ENCODE results near the gene KCNJ9.

Gene KCNJ9

DNA sequence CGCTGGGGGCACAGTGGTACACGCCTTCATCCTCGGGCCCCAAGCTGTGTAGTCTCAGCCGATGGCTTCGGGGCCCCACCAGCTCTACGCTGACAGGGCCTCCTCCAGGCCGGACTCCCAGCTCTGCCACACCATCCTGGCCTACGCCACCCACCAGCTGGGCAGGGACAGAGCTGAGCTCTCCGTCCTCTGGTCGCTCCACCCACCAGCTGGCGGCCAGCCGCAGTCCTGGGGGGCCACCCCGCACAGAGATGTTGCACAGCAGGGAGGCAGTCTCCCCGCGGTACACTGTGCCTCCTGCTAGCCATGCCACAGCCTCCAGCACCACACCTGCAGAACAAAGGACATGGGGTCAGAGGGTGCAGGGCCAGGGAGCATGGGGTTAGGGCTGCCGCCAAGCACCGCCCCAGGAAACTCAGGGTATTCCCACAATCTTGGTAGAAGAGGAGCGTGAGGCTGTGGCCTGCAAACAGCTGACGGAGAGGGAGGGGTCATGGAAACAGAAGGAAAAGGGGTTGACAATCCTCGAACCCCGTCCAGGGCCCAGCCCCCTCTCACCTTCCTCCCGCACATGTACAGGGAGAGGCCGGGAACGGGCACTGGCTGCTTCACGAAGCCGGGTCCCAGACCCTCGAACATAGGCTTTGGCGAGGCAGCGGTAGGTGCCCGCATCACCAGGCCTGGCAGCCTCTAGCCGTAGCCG, 11.2 kb downstream of the KCNJ9 start:
- H3K27ac Mint-ChIP-seq: no peak overlapping the region
- H3K9me3 Mint-ChIP-seq (ENCODE audit: low read depth): no peaks in the 10 kb centered on the region
- H3K4me3 Mint-ChIP-seq: no peak overlapping the region

DNA sequence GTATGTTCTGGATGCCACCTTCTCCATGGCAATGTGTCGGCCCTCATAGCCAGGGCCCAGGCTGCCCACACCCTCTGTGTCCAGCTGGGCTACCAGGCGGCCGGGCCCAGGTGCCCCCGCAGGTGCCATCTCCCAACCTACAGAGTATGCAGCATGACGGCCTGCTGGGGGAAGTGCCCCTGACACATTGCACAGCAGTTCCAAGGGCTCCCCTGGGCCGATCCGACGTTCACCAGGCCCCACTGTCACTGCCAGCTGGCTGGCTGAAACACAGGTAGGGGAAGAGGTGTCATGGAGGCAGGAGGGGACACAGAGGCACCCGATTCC, 11.7 kb downstream of the KCNJ9 start:
- no peaks in the 10 kb centered on the region for H3K36me3 Mint-ChIP-seq
- H3K4me1 Mint-ChIP-seq (ENCODE audit: low read depth): peaks cover 42% of the 10 kb centered on the region
- no peak overlapping the region for H3K27ac Mint-ChIP-seq
- H3K4me3 Mint-ChIP-seq: no peak overlapping the region
- no peaks in the 10 kb centered on the region for H3K9me3 Mint-ChIP-seq (ENCODE audit: low read depth)
- H3K27me3 Mint-ChIP-seq: no peaks in the 10 kb centered on the region

More for the DNA sequence above, 11.2 kb downstream of the KCNJ9 start:
- Mint-ChIP-seq H3K4me1 (ENCODE audit: low read depth) (peaks cover 38% of the 10 kb centered on the region), H3K36me3 (no peaks in the 10 kb centered on the region), H3K27me3 (no peaks in the 10 kb centered on the region)

DNA sequence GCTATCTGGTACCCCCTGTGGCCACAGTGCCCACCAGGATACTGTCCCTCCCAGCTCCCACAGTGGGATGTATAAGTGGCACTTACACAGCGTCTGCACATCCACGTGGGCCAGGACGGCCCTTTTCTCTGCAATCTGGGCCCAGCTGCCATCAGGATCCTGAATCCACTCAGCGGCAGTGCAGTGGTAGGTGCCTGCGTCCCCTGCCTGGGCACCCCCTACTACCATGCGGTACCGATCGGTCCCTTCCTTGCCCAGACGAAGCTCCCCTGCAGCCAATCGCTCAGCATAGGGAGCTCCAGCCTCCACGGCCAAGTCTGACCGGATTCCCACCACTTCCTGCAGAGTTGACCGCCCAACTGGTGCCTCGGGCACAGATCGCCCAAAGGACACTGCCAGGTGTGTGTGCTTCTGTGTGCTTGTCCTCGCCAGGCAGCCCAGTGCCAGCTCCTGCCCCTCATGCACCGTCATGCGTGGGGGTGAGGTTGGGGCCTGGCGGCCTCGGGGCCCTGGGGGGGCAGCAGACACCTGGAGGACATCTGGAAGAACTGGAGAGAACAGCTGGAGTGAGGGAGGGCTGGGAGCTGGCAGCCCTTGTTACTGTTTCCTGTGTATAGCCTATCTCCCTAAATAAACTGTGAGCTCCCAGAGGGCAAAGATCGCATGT, 12.4 kb downstream of the KCNJ9 start:
- Mint-ChIP-seq H3K36me3 (no peaks in the 10 kb centered on the region), H3K9me3 (ENCODE audit: low read depth) (no peaks in the 10 kb centered on the region), H3K4me3 (no peak overlapping the region), H3K27me3 (no peaks in the 10 kb centered on the region), H3K4me1 (ENCODE audit: low read depth) (peaks cover 42% of the 10 kb centered on the region), H3K27ac (no peak overlapping the region)

DNA sequence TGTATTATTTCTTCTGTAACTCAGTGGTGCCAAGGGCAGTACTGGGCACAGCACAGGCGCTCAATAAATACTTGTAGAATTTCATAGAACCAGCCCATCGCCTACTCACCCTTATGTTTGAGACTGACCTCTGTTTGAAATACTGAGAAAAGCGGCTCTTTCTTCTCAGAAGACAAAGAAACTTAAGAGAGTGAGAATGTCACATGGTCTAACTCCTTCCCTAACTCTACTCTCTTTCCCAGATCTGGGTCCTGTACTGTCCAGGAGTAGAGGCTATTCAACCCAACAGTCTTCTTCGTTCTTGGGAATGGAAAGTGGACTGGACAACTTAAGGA, 12.9 kb downstream of the KCNJ9 start:
- no peaks in the 10 kb centered on the region for H3K36me3 Mint-ChIP-seq
- no peaks in the 10 kb centered on the region for H3K27me3 Mint-ChIP-seq
- peaks cover 44% of the 10 kb centered on the region for H3K4me1 Mint-ChIP-seq (ENCODE audit: low read depth)
- no peaks in the 10 kb centered on the region for H3K9me3 Mint-ChIP-seq (ENCODE audit: low read depth)
- H3K27ac Mint-ChIP-seq: no peak overlapping the region
- H3K4me3 Mint-ChIP-seq: no peak overlapping the region

DNA sequence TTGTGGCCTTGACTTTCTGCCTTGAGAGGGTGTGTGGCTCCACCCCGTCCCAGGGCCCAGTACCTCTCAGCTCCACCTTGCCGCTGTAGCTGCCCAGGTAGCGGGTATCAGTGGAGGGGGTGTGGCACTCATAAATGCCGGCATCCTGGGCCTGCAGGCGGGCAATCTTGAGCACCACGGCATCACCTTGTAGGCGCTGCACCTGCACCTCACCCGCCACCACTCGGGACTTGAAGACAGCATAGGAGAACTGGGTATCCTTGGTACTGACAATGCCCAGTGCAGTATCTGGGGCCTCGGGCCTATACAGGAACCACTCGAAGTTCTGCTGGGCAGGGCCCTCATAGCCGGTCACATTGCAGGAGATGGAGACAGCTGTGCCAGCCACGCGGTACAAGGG, 13.5 kb downstream of the KCNJ9 start:
- peaks cover 49% of the 10 kb centered on the region for H3K4me1 Mint-ChIP-seq (ENCODE audit: low read depth)
- no peaks in the 10 kb centered on the region for H3K9me3 Mint-ChIP-seq (ENCODE audit: low read depth)
- no peak overlapping the region for H3K4me3 Mint-ChIP-seq
- H3K27me3 Mint-ChIP-seq: no peaks in the 10 kb centered on the region
- H3K36me3 Mint-ChIP-seq: no peaks in the 10 kb centered on the region
- H3K27ac Mint-ChIP-seq: no peak overlapping the region

DNA sequence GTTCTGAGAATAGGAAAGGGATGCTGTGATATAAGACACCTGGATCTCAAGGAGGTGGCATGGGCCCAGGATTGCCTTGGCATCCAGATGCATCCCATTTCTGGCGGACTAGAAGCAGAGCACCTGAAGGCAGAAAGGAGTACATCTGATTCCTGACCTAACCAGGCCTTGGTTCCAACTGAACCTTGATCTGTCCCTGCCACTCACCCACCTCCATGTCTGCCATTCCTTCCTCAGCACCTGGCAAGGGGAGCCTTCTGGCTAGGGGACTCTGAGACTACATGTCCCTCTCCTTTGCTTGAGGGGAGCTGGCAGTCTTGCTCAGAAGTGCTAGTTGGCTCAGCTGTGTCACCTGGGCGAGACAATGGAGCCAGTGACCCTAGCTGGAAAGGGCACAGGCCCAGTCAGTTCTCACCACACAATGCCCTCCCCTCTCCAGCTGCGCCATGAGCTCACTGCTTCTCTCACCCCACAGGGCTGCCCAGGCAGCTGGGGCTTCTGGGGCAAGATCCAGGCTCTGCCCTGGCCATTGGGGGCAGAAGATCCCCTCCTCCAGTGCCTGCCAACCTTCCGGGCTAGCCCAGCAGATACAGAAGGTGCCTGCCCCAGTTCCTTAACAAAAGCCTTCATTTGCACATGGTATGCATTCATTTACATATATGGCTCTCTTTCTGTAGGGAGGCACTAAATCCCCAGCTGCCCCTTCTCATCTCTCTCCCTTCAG, 14.2 kb downstream of the KCNJ9 start:
- H3K36me3 Mint-ChIP-seq: no peaks in the 10 kb centered on the region
- H3K27ac Mint-ChIP-seq: peak overlapping the region; percentile 35
- no peaks in the 10 kb centered on the region for H3K9me3 Mint-ChIP-seq (ENCODE audit: low read depth)
- H3K27me3 Mint-ChIP-seq: no peaks in the 10 kb centered on the region
- H3K4me3 Mint-ChIP-seq: peak overlapping the region; percentile 88
- peaks cover 50% of the 10 kb centered on the region for H3K4me1 Mint-ChIP-seq (ENCODE audit: low read depth)

DNA sequence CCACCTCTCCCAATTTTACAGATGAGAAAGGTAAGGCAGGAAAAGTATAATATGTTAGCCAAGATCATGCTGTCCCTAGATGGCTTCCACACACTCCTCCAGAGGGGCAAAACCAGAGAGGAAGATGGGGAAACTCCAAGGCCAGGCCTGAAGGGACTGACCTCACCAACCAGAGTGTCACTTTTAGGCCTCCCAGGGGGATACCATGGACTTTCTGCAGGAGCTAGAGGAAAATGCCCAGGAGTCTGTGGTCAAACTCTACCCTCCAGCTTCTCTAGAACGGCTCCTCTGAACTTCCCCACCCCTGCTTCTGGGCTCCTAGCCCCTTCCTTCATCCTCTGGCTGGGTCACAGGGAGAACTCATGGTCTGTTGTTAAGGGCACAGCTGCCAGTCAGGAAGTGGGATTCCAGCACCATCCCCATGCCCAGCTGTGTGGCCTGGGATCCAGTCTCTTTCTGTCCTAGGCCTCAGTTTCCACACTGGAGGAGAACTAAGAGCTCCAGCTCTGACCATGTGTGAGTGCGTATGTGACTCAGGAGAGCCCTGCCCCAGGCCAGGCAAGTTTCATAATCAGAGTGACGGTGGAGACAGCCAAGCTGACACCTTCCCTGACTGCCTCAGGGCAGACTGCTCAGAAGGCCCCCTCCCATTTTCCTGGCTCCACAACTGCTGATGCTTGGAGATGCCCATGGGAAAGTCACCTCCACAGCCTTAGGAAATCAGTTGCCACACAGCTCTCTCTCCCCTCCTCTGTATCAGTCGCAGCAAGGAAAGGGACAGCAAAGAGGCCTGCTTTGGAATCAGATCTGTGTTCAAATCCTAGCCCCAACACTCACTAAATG, 15.2 kb downstream of the KCNJ9 start:
- Mint-ChIP-seq H3K27me3 (no peaks in the 10 kb centered on the region), H3K27ac (peak overlapping the region; percentile 89), H3K4me1 (ENCODE audit: low read depth) (peaks cover 57% of the 10 kb centered on the region), H3K4me3 (peak overlapping the region; percentile 88), H3K36me3 (no peaks in the 10 kb centered on the region), H3K9me3 (ENCODE audit: low read depth) (no peaks in the 10 kb centered on the region)

DNA sequence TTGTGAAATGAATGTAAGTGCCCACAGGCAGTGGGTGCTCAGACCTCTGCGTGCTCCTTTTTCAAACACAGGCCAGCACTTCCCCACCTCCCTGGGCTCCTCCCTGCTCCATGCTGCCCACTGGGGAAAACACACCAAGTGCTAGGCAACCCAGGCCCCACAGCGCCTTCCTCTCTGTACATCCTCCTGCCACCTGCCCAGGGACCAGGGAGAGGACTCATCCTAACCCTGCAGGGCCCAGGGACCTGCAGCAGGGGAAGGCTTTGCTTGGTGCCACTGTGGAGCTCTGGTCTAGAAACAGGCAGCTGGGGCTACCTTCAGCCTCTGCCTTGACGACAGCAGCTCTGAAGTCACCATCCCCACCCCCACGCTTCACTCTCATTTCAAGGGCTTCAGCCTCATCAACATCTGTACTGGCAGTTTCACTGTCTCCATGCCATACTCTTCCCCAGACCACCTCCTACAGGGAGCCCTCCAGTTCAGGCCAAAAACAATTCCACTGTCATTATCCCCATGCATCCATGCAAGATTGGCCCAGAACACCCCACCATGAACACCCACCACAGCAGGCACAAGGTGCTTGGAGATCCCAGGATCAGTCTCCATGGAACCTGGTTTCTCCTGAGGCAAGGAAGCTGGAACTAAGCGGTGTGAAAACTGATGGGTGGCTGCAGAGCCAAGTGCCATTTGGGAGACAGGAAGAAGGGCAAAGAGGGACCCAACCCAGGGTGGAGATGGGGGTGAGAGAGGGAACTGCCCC, 16.0 kb downstream of the KCNJ9 start:
- Mint-ChIP-seq H3K9me3 (ENCODE audit: low read depth) (no peaks in the 10 kb centered on the region), H3K4me3 (peak overlapping the region; percentile 88), H3K27ac (peak overlapping the region; percentile 89), H3K36me3 (no peaks in the 10 kb centered on the region), H3K27me3 (no peaks in the 10 kb centered on the region), H3K4me1 (ENCODE audit: low read depth) (peaks cover 63% of the 10 kb centered on the region)

DNA sequence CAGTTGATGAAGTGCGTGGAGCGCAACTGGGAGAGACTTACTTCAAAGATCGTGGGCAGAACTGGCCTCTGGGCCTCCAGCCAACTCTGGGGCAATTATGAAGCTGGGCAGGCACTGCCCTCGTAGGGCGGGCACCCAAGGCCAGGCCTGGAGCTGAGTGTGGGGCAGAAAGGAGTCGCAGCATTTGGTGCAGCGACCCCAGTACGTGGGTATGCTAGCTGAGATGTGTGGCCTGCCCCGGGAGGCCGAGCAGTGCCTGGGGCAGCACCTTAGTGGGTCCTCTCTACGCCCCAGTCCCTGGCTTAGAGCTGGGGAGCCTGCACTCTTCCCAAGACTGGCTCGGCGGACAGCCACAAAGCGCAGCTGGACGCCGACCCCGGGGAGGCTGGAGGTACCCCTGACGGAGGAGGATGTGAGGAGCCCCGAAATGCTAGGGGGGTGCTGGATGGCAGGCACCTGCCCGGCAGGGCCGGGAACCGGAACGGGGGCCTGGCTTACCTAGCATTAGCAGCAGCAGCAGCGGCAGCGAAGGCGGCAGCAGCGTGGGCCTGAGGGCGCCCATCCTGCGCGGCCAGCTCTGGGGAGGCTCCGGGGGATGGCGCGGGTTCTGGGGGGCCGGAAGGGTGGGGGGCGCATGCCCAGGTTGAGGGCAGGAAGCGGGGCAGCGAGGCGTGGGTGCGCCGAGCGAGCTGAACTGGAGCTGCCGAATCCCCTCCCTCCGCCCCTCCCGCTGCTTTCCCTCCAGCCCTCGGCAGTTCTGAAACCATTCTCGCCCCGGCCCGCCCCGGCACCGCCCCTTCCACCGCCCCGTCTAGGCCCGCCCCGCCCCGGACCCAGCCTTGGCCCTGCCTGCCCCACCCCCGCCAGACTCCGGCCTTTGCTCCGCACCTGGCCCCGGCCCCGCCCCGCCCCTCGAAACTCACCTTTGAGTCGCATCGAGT, 16.8 kb downstream of the KCNJ9 start, which contains the start of gene IGSF8:
TSS of gene IGSF8 (minus strand) at position 709 of the 941 bp plus-strand sequence. CDS start at position 562, 147 bp downstream.
- peak within 1 kb of the TSS; percentile 88 for H3K4me3 Mint-ChIP-seq
- H3K27ac Mint-ChIP-seq: peak within 1 kb of the TSS; percentile 89
- H3K4me1 Mint-ChIP-seq (ENCODE audit: low read depth): peaks cover 65% of the 10 kb centered on the region
- no peaks in the 10 kb centered on the region for H3K27me3 Mint-ChIP-seq
- no peaks in the 10 kb centered on the region for H3K36me3 Mint-ChIP-seq
- no peaks in the 10 kb centered on the region for H3K9me3 Mint-ChIP-seq (ENCODE audit: low read depth)

DNA sequence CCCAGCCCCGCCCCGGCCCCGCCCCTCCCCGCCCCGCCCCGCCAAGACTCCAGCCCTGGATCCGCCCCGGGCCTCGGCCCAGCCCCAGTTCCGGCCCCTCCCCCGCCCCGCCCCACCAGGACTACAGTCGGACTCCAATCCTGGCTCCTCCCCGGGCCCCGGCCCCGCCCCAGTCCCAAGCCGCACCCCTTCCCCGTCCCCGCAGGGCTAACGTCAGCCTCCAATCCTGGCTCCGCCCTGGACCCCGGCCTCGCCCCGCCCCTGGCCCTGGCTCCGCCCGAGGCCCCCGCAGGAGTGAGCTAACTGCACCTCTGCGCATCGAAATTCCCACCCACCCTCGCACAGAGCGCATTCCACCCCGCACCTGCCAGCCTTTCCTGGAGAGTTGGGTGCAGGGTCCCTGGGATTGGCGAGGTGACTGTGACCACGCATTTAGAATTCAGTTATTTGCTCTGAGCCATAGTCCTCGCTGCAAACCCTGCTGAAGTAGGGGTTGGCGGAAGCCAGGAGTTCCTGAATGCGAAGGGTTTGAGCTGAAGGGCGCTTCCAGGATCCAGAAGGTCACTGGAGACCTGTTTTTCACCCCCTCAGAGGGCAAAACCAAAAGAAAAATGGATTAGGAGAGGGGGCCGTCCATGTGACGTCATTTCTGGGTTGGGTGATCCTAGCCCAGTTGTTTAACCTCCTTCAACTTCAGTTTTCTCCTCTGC, 17.7 kb downstream of the KCNJ9 start:
- Mint-ChIP-seq H3K4me3 (peak overlapping the region; percentile 69), H3K4me1 (ENCODE audit: low read depth) (peaks cover 64% of the 10 kb centered on the region), H3K27me3 (no peaks in the 10 kb centered on the region), H3K36me3 (no peaks in the 10 kb centered on the region), H3K9me3 (ENCODE audit: low read depth) (no peaks in the 10 kb centered on the region), H3K27ac (peak overlapping the region; percentile 87)

DNA sequence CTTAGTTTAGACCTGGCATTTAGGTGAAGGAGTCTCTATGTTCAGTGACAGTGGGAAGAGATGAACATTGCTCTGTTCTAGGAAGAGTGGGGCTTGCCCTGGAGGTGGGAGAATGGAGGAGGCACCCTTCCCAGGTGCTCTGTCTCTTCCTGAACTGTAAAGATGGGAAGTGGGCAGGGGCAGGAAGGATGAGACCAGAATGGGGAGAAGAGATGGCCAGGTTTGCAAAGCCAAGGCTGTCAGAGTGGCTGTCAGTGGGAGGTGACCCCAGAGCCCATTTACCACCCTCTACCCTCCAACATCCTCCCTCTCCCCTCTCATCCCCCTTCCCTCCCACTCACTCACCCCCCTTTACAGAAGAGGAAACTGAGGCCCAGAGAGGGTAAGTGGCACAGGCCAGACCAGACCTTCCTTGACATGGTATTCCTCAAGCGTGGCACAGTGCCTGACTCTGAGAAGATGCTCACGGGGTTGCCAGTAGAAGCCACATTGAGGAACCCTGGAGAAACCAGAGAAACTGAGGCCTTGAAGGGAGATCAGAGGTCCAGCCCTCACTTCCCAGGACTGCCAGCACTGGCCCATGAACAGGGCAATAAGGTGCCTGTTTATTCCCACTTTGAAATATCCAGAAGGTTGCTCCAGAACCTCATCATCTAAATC, 18.5 kb downstream of the KCNJ9 start:
- Mint-ChIP-seq H3K9me3 (ENCODE audit: low read depth) (no peaks in the 10 kb centered on the region), H3K27me3 (no peaks in the 10 kb centered on the region), H3K4me1 (ENCODE audit: low read depth) (peaks cover 61% of the 10 kb centered on the region), H3K27ac (peak overlapping the region; percentile 87), H3K4me3 (peak overlapping the region; percentile 69), H3K36me3 (no peaks in the 10 kb centered on the region)

DNA sequence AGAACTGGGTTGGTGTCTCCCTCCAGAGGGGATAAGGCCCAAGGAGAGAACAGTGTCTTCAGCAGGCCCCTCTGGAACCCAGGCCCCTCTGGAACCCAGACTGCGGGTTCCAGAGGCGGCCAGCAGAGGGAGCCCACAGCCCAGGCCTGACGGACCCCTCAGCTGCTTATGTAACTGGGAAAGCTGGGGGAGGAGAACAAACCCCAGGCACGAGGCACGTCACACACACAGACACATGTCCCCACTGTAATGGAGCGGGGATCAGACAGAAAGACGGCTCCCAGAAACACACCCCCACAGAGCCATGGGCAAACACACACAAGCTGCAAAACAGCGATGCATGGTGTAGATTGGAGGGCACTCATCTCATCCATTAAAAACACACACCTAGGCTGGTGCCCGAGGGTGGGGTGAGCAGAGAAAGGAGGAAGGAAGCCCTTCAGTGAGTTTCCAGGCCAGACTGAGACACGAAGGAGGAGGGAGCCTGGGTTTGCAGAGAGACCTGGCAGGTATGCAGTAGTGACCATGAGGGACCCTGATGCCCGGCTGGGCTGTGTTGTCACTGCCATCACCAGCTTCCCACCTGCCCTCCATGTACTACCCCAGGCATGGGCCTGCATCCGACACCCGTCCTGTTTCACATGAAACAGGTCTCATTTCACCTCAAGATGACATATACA, 19.8 kb downstream of the KCNJ9 start:
- no peaks in the 10 kb centered on the region for H3K36me3 Mint-ChIP-seq

More for the DNA sequence above, 19.8 kb downstream of the KCNJ9 start:
- Mint-ChIP-seq H3K27me3 (no peaks in the 10 kb centered on the region), H3K27ac (peak overlapping the region; percentile 98), H3K4me3 (peak overlapping the region; percentile 69), H3K9me3 (ENCODE audit: low read depth) (no peaks in the 10 kb centered on the region), H3K4me1 (ENCODE audit: low read depth) (peaks cover 54% of the 10 kb centered on the region)

All from activated naive CD8-positive, alpha-beta T cell (primary cell).